Measurements from ENCODE around the gene HSD17B2. TPM values are rescaled to one million over a fixed set of nuclear protein-coding genes. Genes with fewer than 3 reads are reported as not detected.
"Not testable (repeated sequence)": the region's sequence is repeated elsewhere in the genome, so short reads cannot be mapped to it uniquely, and the experiment has no call there.

The HSD17B2 gene
- total and polyA plus RNA-seq, 7 donors, result 0.16 to 0.19 TPM; not detected in 5

GRCh38 chr16:82008957-82009592 lies 26.0 kb upstream of the HSD17B2 start:
- ATAC-seq (no peak), DNase-seq (no peak)
- Histone ChIP-seq H3K36me3 (ENCODE audit: insufficient read depth in 1 of 2, low read depth in 1 of 2) (no peaks in the 10 kb centered on the region), H3K4me3 (no peak overlapping the region), H3K27ac (no peak overlapping the region), H3K27me3 (ENCODE audit: insufficient read depth in 3 of 3, low read length in 2 of 3) (peaks cover 0 to 4% (median 2%) of the 10 kb centered on the region in 3 donors), H3K9me3 (no peaks in the 10 kb centered on the region), H3K4me1 (no peaks in the 10 kb centered on the region)
- intact Hi-C loops (cut with DNase I), result no loop called here
- TF ChIP-seq CTCF (IDR thresholded peaks at IDR 0.05), result no peak
- 91 to 95% (median 93%) methylated on average over 9 of the region's 9 CpGs for WGBS, 3 donors

GRCh38 chr16:82009789-82010188 lies 25.3 kb upstream of the HSD17B2 start:
- 86 to 92% (median 91%) methylated on average over 4 of the region's 4 CpGs for WGBS, 3 donors
- H3K36me3 ChIP-seq (ENCODE audit: insufficient read depth in 1 of 2, low read depth in 1 of 2); H3K27ac ChIP-seq; H3K4me3 ChIP-seq; ATAC-seq; H3K27me3 ChIP-seq (ENCODE audit: insufficient read depth in 3 of 3, low read length in 2 of 3); H3K9me3 ChIP-seq; H3K4me1 ChIP-seq; DNase-seq; intact Hi-C loops (cut with DNase I): not testable (repeated sequence)

GRCh38 chr16:82010649-82011048 lies 24.4 kb upstream of the HSD17B2 start:
- TF ChIP-seq CTCF (IDR thresholded peaks at IDR 0.05), result no peak
- peaks cover 0 to 4% (median 2%) of the 10 kb centered on the region in 3 donors for H3K27me3 ChIP-seq (ENCODE audit: insufficient read depth in 3 of 3, low read length in 2 of 3)
- no peak overlapping the region for H3K4me3 ChIP-seq
- peaks cover 9% of the 10 kb centered on the region for H3K9me3 ChIP-seq
- H3K27ac ChIP-seq, result no peak overlapping the region
- 80 to 84% (median 82%) methylated on average over 8 of the region's 8 CpGs for WGBS, 3 donors
- intact Hi-C loops (cut with DNase I), result no loop called here
- H3K4me1 ChIP-seq, result no peaks in the 10 kb centered on the region
- no peaks in the 10 kb centered on the region for H3K36me3 ChIP-seq (ENCODE audit: insufficient read depth in 1 of 2, low read depth in 1 of 2)
- no peak for DNase-seq
- ATAC-seq, result no peak

- H3K27me3 ChIP-seq (ENCODE audit: insufficient read depth in 3 of 3, low read length in 2 of 3), result peaks cover 0 to 4% (median 2%) of the 10 kb centered on the region in 3 donors
- no peak for ATAC-seq
- H3K4me1 ChIP-seq, result no peaks in the 10 kb centered on the region
- intact Hi-C loops (cut with DNase I), result no loop called here
- WGBS, 3 donors, result 5 to 11% (median 9%) methylated on average over 27 to 32 of the region's 32 CpGs
- TF ChIP-seq CTCF (IDR thresholded peaks at IDR 0.05), result no peak
- H3K36me3 ChIP-seq (ENCODE audit: insufficient read depth in 1 of 2, low read depth in 1 of 2), result no peaks in the 10 kb centered on the region
- no peak within 1 kb of the TSS for H3K27ac ChIP-seq
- peaks cover 9% of the 10 kb centered on the region for H3K9me3 ChIP-seq
- no peak for DNase-seq
- H3K4me3 ChIP-seq, result no peak within 1 kb of the TSS
These were observed 23.8 kb upstream of the HSD17B2 start, which contains the start of gene SDR42E1 for GRCh38 chr16:82011199-82011641. TSS of gene SDR42E1 (minus strand) at chr16:82011470. CDS start at chr16:82000858, 10,612 bp downstream.

GRCh38 chr16:82013139-82013538 lies 21.9 kb upstream of the HSD17B2 start:
- Histone ChIP-seq H3K36me3 (ENCODE audit: insufficient read depth in 1 of 2, low read depth in 1 of 2) (no peaks in the 10 kb centered on the region), H3K27ac (no peak overlapping the region), H3K9me3 (peaks cover 9% of the 10 kb centered on the region), H3K4me3 (no peak overlapping the region), H3K4me1 (no peaks in the 10 kb centered on the region), H3K27me3 (ENCODE audit: insufficient read depth in 3 of 3, low read length in 2 of 3) (peaks cover 0 to 4% (median 2%) of the 10 kb centered on the region in 3 donors)
- intact Hi-C loops (cut with DNase I), result no loop called here
- ATAC-seq (no peak), DNase-seq (no peak)
- 80 to 85% (median 84%) methylated on average over 2 of the region's 2 CpGs for WGBS, 3 donors
- TF ChIP-seq CTCF (IDR thresholded peaks at IDR 0.05), result no peak

Measured in psoas muscle (tissue), 8 donors.